ENCODE results near the gene ZNF180.

The ZNF180 gene

DNA sequence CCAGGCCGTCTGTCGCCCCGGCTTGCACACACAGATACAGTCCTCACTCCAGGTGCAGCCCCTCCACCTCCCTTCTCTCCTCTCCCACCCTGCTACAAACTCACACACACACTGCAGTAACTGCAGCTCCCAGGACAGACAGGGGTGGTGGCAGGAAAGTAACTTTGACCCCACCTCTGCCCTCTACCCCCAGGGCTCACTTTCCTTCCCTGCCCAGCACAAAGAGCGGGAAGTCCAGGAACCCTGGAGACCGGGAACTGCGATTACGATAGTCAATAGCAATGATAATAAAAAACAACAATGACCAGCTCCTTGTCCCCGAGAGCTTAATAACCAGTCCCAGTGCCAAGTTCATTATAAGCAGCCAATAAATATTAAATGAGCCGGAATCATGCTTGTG, 29.2 kb upstream of the ZNF180 start, which contains the start of gene CEACAM20:
Gene CEACAM20 (minus strand): TSS at position 140 of the 400 bp plus-strand sequence. CDS start 166 bp downstream, outside the sequence.
- TF ChIP-seq REST (IDR thresholded peaks at IDR 0.05; ENCODE audit: low read depth) = no peak
- TF ChIP-seq USF1 (IDR thresholded peaks at IDR 0.05) = no peak
- TF ChIP-seq ZBTB7A (IDR thresholded peaks at IDR 0.05; ENCODE audit: low read depth) = no peak
- no peak for TF ChIP-seq TEAD4 (IDR thresholded peaks at IDR 0.05)
- no peak for TF ChIP-seq MAX (IDR thresholded peaks at IDR 0.05)
- TF ChIP-seq TAF1 (IDR thresholded peaks at IDR 0.05; ENCODE audit: low read depth) = no peak

- TF ChIP-seq EGR1 (IDR thresholded peaks at IDR 0.05) = no peak
- no peak for TF ChIP-seq NFIC (IDR thresholded peaks at IDR 0.05)
- no peak for TF ChIP-seq TCF12 (IDR thresholded peaks at IDR 0.05; ENCODE audit: low read depth)
These were observed 27.2 kb upstream of the ZNF180 start for GRCh38 chr19:44527554-44527953.

GRCh38 chr19:44525721-44526430, 25.6 kb upstream of the ZNF180 start:
- TF ChIP-seq REST (IDR thresholded peaks at IDR 0.05; ENCODE audit: low read depth) = no peak
- TF ChIP-seq FOXM1 (IDR thresholded peaks at IDR 0.05; ENCODE audit: borderline replicate concordance, low read depth) = no peak
- no peak for TF ChIP-seq TAF1 (IDR thresholded peaks at IDR 0.05; ENCODE audit: low read depth)
- no peak for TF ChIP-seq CREB1 (IDR thresholded peaks at IDR 0.05; ENCODE audit: low read depth)
- no peak for TF ChIP-seq USF1 (IDR thresholded peaks at IDR 0.05)
- TF ChIP-seq TEAD4 (IDR thresholded peaks at IDR 0.05) = no peak
- TF ChIP-seq CEBPB (IDR thresholded peaks at IDR 0.05) = no peak
- no peak for TF ChIP-seq MAX (IDR thresholded peaks at IDR 0.05)
- no peak for TF ChIP-seq TCF12 (IDR thresholded peaks at IDR 0.05; ENCODE audit: low read depth)
- no peak for TF ChIP-seq YY1 (IDR thresholded peaks at IDR 0.05; ENCODE audit: low read depth)
- TF ChIP-seq ZBTB7A (IDR thresholded peaks at IDR 0.05; ENCODE audit: low read depth) = no peak
- TF ChIP-seq RAD21 (IDR thresholded peaks at IDR 0.05; ENCODE audit: low read depth) = no peak

DNA sequence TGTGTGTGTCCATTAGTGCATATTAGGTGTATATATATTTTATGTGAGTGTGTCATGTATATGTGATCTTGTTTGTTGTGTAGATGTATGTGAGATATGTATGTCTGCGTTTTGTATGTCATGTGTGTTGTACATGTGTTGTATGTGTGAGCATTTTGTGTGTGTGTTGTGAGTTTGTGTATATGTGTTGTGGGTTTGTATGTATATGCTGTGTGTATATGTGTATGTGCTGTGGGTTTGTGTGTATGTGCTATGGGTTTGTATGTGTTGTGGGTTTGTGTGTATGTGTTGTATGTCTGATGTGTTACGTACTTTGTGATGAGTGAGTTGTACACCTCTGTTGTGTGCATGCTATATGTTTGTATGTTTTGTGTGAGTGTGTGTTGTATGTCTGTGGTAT, 21.0 kb upstream of the ZNF180 start:
- TF ChIP-seq REST (IDR thresholded peaks at IDR 0.05; ENCODE audit: low read depth) = no peak
- TF ChIP-seq NFIC (IDR thresholded peaks at IDR 0.05) = no peak
- TF ChIP-seq TCF12 (IDR thresholded peaks at IDR 0.05; ENCODE audit: low read depth) = no peak
- no peak for TF ChIP-seq RAD21 (IDR thresholded peaks at IDR 0.05; ENCODE audit: low read depth)
- TF ChIP-seq EGR1 (IDR thresholded peaks at IDR 0.05) = no peak
- TF ChIP-seq FOXM1 (IDR thresholded peaks at IDR 0.05; ENCODE audit: borderline replicate concordance, low read depth) = no peak
- TF ChIP-seq CREB1 (IDR thresholded peaks at IDR 0.05; ENCODE audit: low read depth) = no peak

- TF ChIP-seq YY1 (IDR thresholded peaks at IDR 0.05; ENCODE audit: low read depth) = no peak
- no peak for TF ChIP-seq ZBTB7A (IDR thresholded peaks at IDR 0.05; ENCODE audit: low read depth)
- no peak for TF ChIP-seq TCF12 (IDR thresholded peaks at IDR 0.05; ENCODE audit: low read depth)
- no peak for TF ChIP-seq TEAD4 (IDR thresholded peaks at IDR 0.05)
These were observed 16.8 kb upstream of the ZNF180 start for GRCh38 chr19:44517146-44517545.

Data from Ishikawa (cell line).